Measurements from ENCODE around the gene PRKCQ. TPM values are rescaled to one million over a fixed set of nuclear protein-coding genes. Genes with fewer than 3 reads are reported as not detected.

Gene PRKCQ
- total RNA-seq, 1 experiment from 2014 or later = 4.0 TPM

- H3F3A ChIP-seq (ENCODE audit: insufficient read depth, low read depth) = no peaks in the 10 kb centered on the region
- H3K9me2 ChIP-seq (ENCODE audit: insufficient read depth) = no peaks in the 10 kb centered on the region
- ChIA-PET POLR2A (ENCODE audit: unreplicated experiment) (no interaction called here), CTCF (no interaction called here)
- H3K4me3 ChIP-seq = no peak overlapping the region
- no peaks in the 10 kb centered on the region for H3K9me3 ChIP-seq (ENCODE audit: insufficient read depth, low read depth)
- TF ChIP-seq CTCF (conservative IDR thresholded peaks at IDR 0.05) = no peak
- TF ChIP-seq EZH2 (IDR thresholded peaks at IDR 0.05; ENCODE audit: low read depth) = no peak
- H4K20me1 ChIP-seq (ENCODE audit: insufficient read depth) = no peaks in the 10 kb centered on the region
- peaks cover 5% of the 10 kb centered on the region; the same call in 1 of the 2 replicates for H3K4me1 ChIP-seq (replicated peaks; ENCODE audit: insufficient read depth)
- no peak overlapping the region for H2AFZ ChIP-seq
- H3K36me3 ChIP-seq (ENCODE audit: low read depth) = no peaks in the 10 kb centered on the region
- intact Hi-C loops (cut with micrococcal nuclease; ENCODE audit: unreplicated experiment) = no loop called here
- no peak for DNase-seq
- BruUV-seq (replicated peaks) = no TSS peak
- no peak overlapping the region for H3K4me2 ChIP-seq
- H3K79me2 ChIP-seq (ENCODE audit: low read depth) = no peaks in the 10 kb centered on the region
- H3K27ac ChIP-seq = no peak overlapping the region
- H3K27me3 ChIP-seq (ENCODE audit: insufficient read depth, low read depth) = no peaks in the 10 kb centered on the region
Observed at GRCh38 chr10:6494442-6494819, 85.6 kb downstream of the PRKCQ start.

- intact Hi-C loops (cut with micrococcal nuclease; ENCODE audit: unreplicated experiment) = no loop called here
- no peaks in the 10 kb centered on the region for H3F3A ChIP-seq (ENCODE audit: insufficient read depth, low read depth)
- DNase-seq = peak in 1 of 2 experiments; percentile 85
- peak overlapping the region; percentile 40 for H3K27ac ChIP-seq
- H3K36me3 ChIP-seq (ENCODE audit: low read depth) = no peaks in the 10 kb centered on the region
- H3K4me2 ChIP-seq = 0 out of 2 replicates have a peak overlapping the region, but pooled peaks have one; percentile 8
- no peaks in the 10 kb centered on the region for H3K9me2 ChIP-seq (ENCODE audit: insufficient read depth)
- H3K27me3 ChIP-seq (ENCODE audit: insufficient read depth, low read depth) = no peaks in the 10 kb centered on the region
- peaks cover 5% of the 10 kb centered on the region; the same call in 1 of the 2 replicates for H3K4me1 ChIP-seq (replicated peaks; ENCODE audit: insufficient read depth)
- H2AFZ ChIP-seq = no peak overlapping the region
- no peaks in the 10 kb centered on the region for H4K20me1 ChIP-seq (ENCODE audit: insufficient read depth)
- no TSS peak for BruUV-seq (replicated peaks)
- POLR2A ChIA-PET (ENCODE audit: unreplicated experiment) = no interaction called here
- H3K4me3 ChIP-seq = no peak overlapping the region
- no peaks in the 10 kb centered on the region for H3K79me2 ChIP-seq (ENCODE audit: low read depth)
- no peak for TF ChIP-seq CTCF (conservative IDR thresholded peaks at IDR 0.05)
- TF ChIP-seq EZH2 (IDR thresholded peaks at IDR 0.05; ENCODE audit: low read depth) = no peak
- H3K9me3 ChIP-seq (ENCODE audit: insufficient read depth, low read depth) = no peaks in the 10 kb centered on the region
- CTCF ChIA-PET = no interaction called here
Observed at GRCh38 chr10:6493521-6494441, 86.3 kb downstream of the PRKCQ start.

- H3K27ac ChIP-seq = no peak overlapping the region
- intact Hi-C loops (cut with micrococcal nuclease; ENCODE audit: unreplicated experiment) = no loop called here
- H3K4me1 ChIP-seq (replicated peaks; ENCODE audit: insufficient read depth) = peaks cover 5% of the 10 kb centered on the region; the same call in 1 of the 2 replicates
- CTCF ChIA-PET = no interaction called here
- POLR2A ChIA-PET (ENCODE audit: unreplicated experiment) = no interaction called here
- H3K9me2 ChIP-seq (ENCODE audit: insufficient read depth) = no peaks in the 10 kb centered on the region
- BruUV-seq (replicated peaks) = no TSS peak
- TF ChIP-seq CTCF (conservative IDR thresholded peaks at IDR 0.05) (no peak), EZH2 (IDR thresholded peaks at IDR 0.05; ENCODE audit: low read depth) (no peak)
- H3K4me2 ChIP-seq = no peak overlapping the region
- H3F3A ChIP-seq (ENCODE audit: insufficient read depth, low read depth) = no peaks in the 10 kb centered on the region
- H3K79me2 ChIP-seq (ENCODE audit: low read depth) = no peaks in the 10 kb centered on the region
- no peaks in the 10 kb centered on the region for H3K9me3 ChIP-seq (ENCODE audit: insufficient read depth, low read depth)
- H3K4me3 ChIP-seq = no peak overlapping the region
- no peaks in the 10 kb centered on the region for H4K20me1 ChIP-seq (ENCODE audit: insufficient read depth)
- H3K27me3 ChIP-seq (ENCODE audit: insufficient read depth, low read depth) = no peaks in the 10 kb centered on the region
- H3K36me3 ChIP-seq (ENCODE audit: low read depth) = no peaks in the 10 kb centered on the region
- no peak for DNase-seq
- H2AFZ ChIP-seq = no peak overlapping the region
Observed at GRCh38 chr10:6492896-6493295, 87.2 kb downstream of the PRKCQ start.
